ENCODE measurements around the gene P4HA3.

P4HA3 gene

GRCh38 chr11:74235121-74235520, 76.3 kb downstream of the P4HA3 start:
- POLR2A ChIA-PET, result no interaction called here
- no peak for DNase-seq (ENCODE audit: extremely low spot score)
- no peak for TF ChIP-seq TARDBP (IDR thresholded peaks at IDR 0.05)
- no peak for TF ChIP-seq ARNT (IDR thresholded peaks at IDR 0.05)
- TF ChIP-seq FOXM1 (IDR thresholded peaks at IDR 0.05; ENCODE audit: borderline replicate concordance), result no peak
- TF ChIP-seq FOXA1 (IDR thresholded peaks at IDR 0.05), result no peak
- TF ChIP-seq HDGF (IDR thresholded peaks at IDR 0.05; ENCODE audit: borderline replicate concordance), result no peak
- TF ChIP-seq CTBP1 (IDR thresholded peaks at IDR 0.05; ENCODE audit: borderline replicate concordance), result no peak
- TF ChIP-seq FOXK2 (IDR thresholded peaks at IDR 0.05), result no peak
- TF ChIP-seq SP1 (IDR thresholded peaks at IDR 0.05), result no peak
- TF ChIP-seq NFRKB (IDR thresholded peaks at IDR 0.05), result no peak
- TF ChIP-seq ZNF384 (IDR thresholded peaks at IDR 0.05), result no peak
- no peak for TF ChIP-seq L3MBTL2 (conservative IDR thresholded peaks at IDR 0.05)
- no peak for TF ChIP-seq SUZ12 (IDR thresholded peaks at IDR 0.05)
- no peak for TF ChIP-seq ELF4 (IDR thresholded peaks at IDR 0.05)
- no peak for TF ChIP-seq BHLHE40 (IDR thresholded peaks at IDR 0.05; ENCODE audit: borderline replicate concordance)
- no peak for TF ChIP-seq PKNOX1 (IDR thresholded peaks at IDR 0.05)
- no peak for TF ChIP-seq LEF1 (IDR thresholded peaks at IDR 0.05; ENCODE audit: borderline replicate concordance)
- CTCF ChIA-PET, result no interaction called here

- ChIA-PET CTCF (no interaction called here), POLR2A (no interaction called here)
- TF ChIP-seq LEF1 (IDR thresholded peaks at IDR 0.05; ENCODE audit: borderline replicate concordance) (no peak), ZNF384 (IDR thresholded peaks at IDR 0.05) (no peak), TARDBP (IDR thresholded peaks at IDR 0.05) (no peak), FOXA1 (IDR thresholded peaks at IDR 0.05) (no peak), CTBP1 (IDR thresholded peaks at IDR 0.05; ENCODE audit: borderline replicate concordance) (no peak), ELF4 (IDR thresholded peaks at IDR 0.05) (no peak), FOXM1 (IDR thresholded peaks at IDR 0.05; ENCODE audit: borderline replicate concordance) (no peak), ARNT (IDR thresholded peaks at IDR 0.05) (no peak), PKNOX1 (IDR thresholded peaks at IDR 0.05) (no peak), BHLHE40 (IDR thresholded peaks at IDR 0.05; ENCODE audit: borderline replicate concordance) (no peak), NFRKB (IDR thresholded peaks at IDR 0.05) (no peak), FOXK2 (IDR thresholded peaks at IDR 0.05) (no peak), L3MBTL2 (conservative IDR thresholded peaks at IDR 0.05) (no peak)
- no peak for DNase-seq (ENCODE audit: extremely low spot score)
Measured at GRCh38 chr11:74233683-74234082, 77.8 kb downstream of the P4HA3 start.

GRCh38 chr11:74232311-74232950, 79.0 kb downstream of the P4HA3 start:
- no peak for TF ChIP-seq CTBP1 (IDR thresholded peaks at IDR 0.05; ENCODE audit: borderline replicate concordance)
- TF ChIP-seq FOXK2 (IDR thresholded peaks at IDR 0.05), result no peak
- no peak for TF ChIP-seq SP1 (IDR thresholded peaks at IDR 0.05)
- no peak for TF ChIP-seq FOXM1 (IDR thresholded peaks at IDR 0.05; ENCODE audit: borderline replicate concordance)
- no peak for TF ChIP-seq ARNT (IDR thresholded peaks at IDR 0.05)
- no peak for TF ChIP-seq FOXA1 (IDR thresholded peaks at IDR 0.05)
- no peak for TF ChIP-seq PKNOX1 (IDR thresholded peaks at IDR 0.05)
- TF ChIP-seq HDGF (IDR thresholded peaks at IDR 0.05; ENCODE audit: borderline replicate concordance), result no peak
- TF ChIP-seq SUZ12 (IDR thresholded peaks at IDR 0.05), result no peak
- TF ChIP-seq TARDBP (IDR thresholded peaks at IDR 0.05), result no peak
- TF ChIP-seq ZNF384 (IDR thresholded peaks at IDR 0.05), result no peak
- TF ChIP-seq BHLHE40 (IDR thresholded peaks at IDR 0.05; ENCODE audit: borderline replicate concordance), result no peak
- no peak for TF ChIP-seq ELF4 (IDR thresholded peaks at IDR 0.05)
- no peak for TF ChIP-seq LEF1 (IDR thresholded peaks at IDR 0.05; ENCODE audit: borderline replicate concordance)
- ChIA-PET CTCF (no interaction called here), POLR2A (no interaction called here)
- no peak for DNase-seq (ENCODE audit: extremely low spot score)

- ChIA-PET POLR2A (no interaction called here), CTCF (interaction anchor here (0.6 to 0.7 kb wide), 2 partner anchors 20 to 129 kb away, joined by 3 read pairs; no protein-coding TSS in a partner anchor)
- TF ChIP-seq ARNT (IDR thresholded peaks at IDR 0.05) (no peak), SP1 (IDR thresholded peaks at IDR 0.05) (no peak), BHLHE40 (IDR thresholded peaks at IDR 0.05; ENCODE audit: borderline replicate concordance) (no peak), CTBP1 (IDR thresholded peaks at IDR 0.05; ENCODE audit: borderline replicate concordance) (no peak), L3MBTL2 (conservative IDR thresholded peaks at IDR 0.05) (no peak), NFRKB (IDR thresholded peaks at IDR 0.05) (no peak), ELF4 (IDR thresholded peaks at IDR 0.05) (no peak), TARDBP (IDR thresholded peaks at IDR 0.05) (no peak), SUZ12 (IDR thresholded peaks at IDR 0.05) (no peak), HDGF (IDR thresholded peaks at IDR 0.05; ENCODE audit: borderline replicate concordance) (no peak), FOXK2 (IDR thresholded peaks at IDR 0.05) (no peak), FOXA1 (IDR thresholded peaks at IDR 0.05) (no peak), LEF1 (IDR thresholded peaks at IDR 0.05; ENCODE audit: borderline replicate concordance) (no peak), ZNF384 (IDR thresholded peaks at IDR 0.05) (no peak), FOXM1 (IDR thresholded peaks at IDR 0.05; ENCODE audit: borderline replicate concordance) (no peak), PKNOX1 (IDR thresholded peaks at IDR 0.05) (no peak)
Measured at GRCh38 chr11:74226907-74227306, 84.5 kb downstream of the P4HA3 start.

GRCh38 chr11:74225565-74225964, 85.9 kb downstream of the P4HA3 start:
- CTCF ChIA-PET, result no interaction called here
- POLR2A ChIA-PET, result no interaction called here

More at GRCh38 chr11:74226907-74227306, 84.5 kb downstream of the P4HA3 start:
- DNase-seq (ENCODE audit: extremely low spot score), result no peak

More at GRCh38 chr11:74225565-74225964, 85.9 kb downstream of the P4HA3 start:
- no peak for TF ChIP-seq NFRKB (IDR thresholded peaks at IDR 0.05)
- no peak for TF ChIP-seq SUZ12 (IDR thresholded peaks at IDR 0.05)
- TF ChIP-seq SP1 (IDR thresholded peaks at IDR 0.05), result no peak
- no peak for TF ChIP-seq BHLHE40 (IDR thresholded peaks at IDR 0.05; ENCODE audit: borderline replicate concordance)
- no peak for TF ChIP-seq ARNT (IDR thresholded peaks at IDR 0.05)
- TF ChIP-seq FOXM1 (IDR thresholded peaks at IDR 0.05; ENCODE audit: borderline replicate concordance), result no peak
- no peak for TF ChIP-seq ZNF384 (IDR thresholded peaks at IDR 0.05)
- no peak for TF ChIP-seq LEF1 (IDR thresholded peaks at IDR 0.05; ENCODE audit: borderline replicate concordance)
- TF ChIP-seq HDGF (IDR thresholded peaks at IDR 0.05; ENCODE audit: borderline replicate concordance), result no peak
- TF ChIP-seq FOXA1 (IDR thresholded peaks at IDR 0.05), result no peak
- no peak for TF ChIP-seq TARDBP (IDR thresholded peaks at IDR 0.05)
- TF ChIP-seq L3MBTL2 (conservative IDR thresholded peaks at IDR 0.05), result no peak
- TF ChIP-seq PKNOX1 (IDR thresholded peaks at IDR 0.05), result no peak
- no peak for DNase-seq (ENCODE audit: extremely low spot score)
